ENCODE results near the gene ATG12. TPM values are rescaled to one million over a fixed set of nuclear protein-coding genes. Genes with fewer than 3 reads are reported as not detected.

The ATG12 gene
- total and polyA plus RNA-seq, 2 experiments from 2014 or later = 52.6 to 109 TPM

DNA sequence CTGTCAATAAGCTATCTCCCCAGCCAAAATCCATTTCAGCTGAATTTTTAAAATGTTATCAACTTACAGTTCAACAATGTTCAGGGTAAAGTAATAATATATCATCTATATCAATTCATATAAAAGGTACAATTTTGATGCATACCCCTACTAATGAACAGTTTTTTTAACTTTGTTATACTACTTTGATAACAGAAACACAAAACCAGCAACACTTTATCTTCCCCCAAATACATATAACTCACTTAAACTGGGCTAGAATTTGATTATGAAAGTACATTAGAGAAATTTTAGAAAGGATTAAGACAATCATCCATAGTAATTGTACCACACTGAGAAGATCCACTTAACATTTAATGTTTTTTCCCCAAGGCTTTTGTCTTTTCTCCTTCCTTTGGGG, 30.0 kb downstream of the ATG12 start:
- H3K27me3 ChIP-seq (ENCODE audit: insufficient read depth) = peaks cover 22% of the 10 kb centered on the region
- TF ChIP-seq JUNB (IDR thresholded peaks at IDR 0.05; ENCODE audit: unreplicated experiment) (no peak), EZH2 (IDR thresholded peaks at IDR 0.05; ENCODE audit: low read depth, unreplicated experiment) (no peak), ZNF462 (CRISPR knock-in tag; IDR thresholded peaks at IDR 0.05) (no peak)
- H3K36me3 ChIP-seq (ENCODE audit: insufficient read depth) = 0 out of 2 replicates have a peak, but pooled peaks cover 5% of the 10 kb centered on the region
- no peak overlapping the region for H2AFZ ChIP-seq
- ATAC-seq = no peak
- peaks cover 9% of the 10 kb centered on the region; the same call in 1 of the 2 replicates for H3K79me2 ChIP-seq (replicated peaks; ENCODE audit: insufficient read depth)
- peaks cover 29% of the 10 kb centered on the region for H3K4me1 ChIP-seq (ENCODE audit: insufficient read depth)
- H3K27me3 Mint-ChIP-seq (ENCODE audit: insufficient read depth, low read depth, poor library complexity) = peaks cover 20% of the 10 kb centered on the region
- H4K20me1 ChIP-seq (replicated peaks; ENCODE audit: insufficient read depth) = 0 out of 2 replicates have a peak, but pooled peaks cover 3% of the 10 kb centered on the region
- peaks cover 33% of the 10 kb centered on the region for H3K4me1 Mint-ChIP-seq
- H3K27ac ChIP-seq (ENCODE audit: low read depth) = no peak overlapping the region
- peaks cover 20% of the 10 kb centered on the region for H3K36me3 Mint-ChIP-seq (ENCODE audit: low read depth)
- no peak overlapping the region for H3K4me3 ChIP-seq
- no peaks in the 10 kb centered on the region for H3K9me3 Mint-ChIP-seq
- no peaks in the 10 kb centered on the region for H3K9me2 ChIP-seq (ENCODE audit: insufficient read depth)
- no peaks in the 10 kb centered on the region for H3F3A ChIP-seq (replicated peaks; ENCODE audit: low read depth)
- H3K27ac Mint-ChIP-seq = no peak overlapping the region
- H3K4me3 Mint-ChIP-seq = no peak overlapping the region
- no peak for DNase-seq (ENCODE audit: low spot score)
- H3K4me2 ChIP-seq = no peak overlapping the region

DNA sequence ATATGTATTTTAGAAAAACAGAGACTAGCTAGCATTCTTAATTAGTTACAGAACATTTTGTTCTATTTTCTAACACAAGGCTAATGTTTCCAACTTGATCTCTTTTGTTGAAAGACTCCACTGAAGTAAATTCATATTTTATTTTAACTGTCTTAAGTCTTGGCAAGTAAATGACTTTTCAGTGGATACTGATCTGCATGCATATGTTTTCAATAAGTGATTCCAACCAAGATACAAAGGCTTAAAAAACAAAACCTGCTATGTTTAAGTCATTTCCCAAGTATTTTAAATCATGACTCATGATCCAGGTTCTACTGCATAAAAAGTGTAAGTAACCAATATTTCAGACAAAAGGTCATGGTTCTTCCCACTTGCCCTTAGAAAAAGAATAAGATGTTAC, 30.6 kb downstream of the ATG12 start:
- Histone ChIP-seq H2AFZ (no peak overlapping the region), H3K4me3 (no peak overlapping the region), H3K4me1 (ENCODE audit: insufficient read depth) (peaks cover 31% of the 10 kb centered on the region), H4K20me1 (replicated peaks; ENCODE audit: insufficient read depth) (0 out of 2 replicates have a peak, but pooled peaks cover 3% of the 10 kb centered on the region), H3F3A (replicated peaks; ENCODE audit: low read depth) (no peaks in the 10 kb centered on the region), H3K9me2 (ENCODE audit: insufficient read depth) (no peaks in the 10 kb centered on the region), H3K79me2 (replicated peaks; ENCODE audit: insufficient read depth) (peaks cover 9% of the 10 kb centered on the region; the same call in 1 of the 2 replicates), H3K4me2 (no peak overlapping the region), H3K27me3 (ENCODE audit: insufficient read depth) (peaks cover 22% of the 10 kb centered on the region), H3K27ac (ENCODE audit: low read depth) (no peak overlapping the region), H3K36me3 (ENCODE audit: insufficient read depth) (0 out of 2 replicates have a peak, but pooled peaks cover 5% of the 10 kb centered on the region)
- Mint-ChIP-seq H3K4me3 (no peak overlapping the region), H3K27me3 (ENCODE audit: insufficient read depth, low read depth, poor library complexity) (peaks cover 17% of the 10 kb centered on the region), H3K36me3 (ENCODE audit: low read depth) (peaks cover 20% of the 10 kb centered on the region), H3K4me1 (peaks cover 36% of the 10 kb centered on the region), H3K9me3 (no peaks in the 10 kb centered on the region), H3K27ac (no peak overlapping the region)
- DNase-seq (ENCODE audit: low spot score) (no peak), ATAC-seq (no peak)
- TF ChIP-seq ZNF331 (CRISPR knock-in tag; IDR thresholded peaks at IDR 0.05; ENCODE audit: low read depth) (no peak), EZH2 (IDR thresholded peaks at IDR 0.05; ENCODE audit: low read depth, unreplicated experiment) (no peak), CREB1 (CRISPR knock-in tag; IDR thresholded peaks at IDR 0.05; ENCODE audit: low read depth) (no peak), STAT1 (IDR thresholded peaks at IDR 0.05; ENCODE audit: unreplicated experiment) (no peak), ZNF462 (CRISPR knock-in tag; IDR thresholded peaks at IDR 0.05) (no peak)

Data from GM23338 (cell line).